Measurements from ENCODE around the gene PRG3. TPM values are rescaled to one million over a fixed set of nuclear protein-coding genes. Genes with fewer than 3 reads are reported as not detected.

PRG3 gene
- total and polyA plus RNA-seq, 2 donors (not counting 1 experiment from before 2014, with no cell fraction given), result not detected

GRCh38 chr11:57399972-57400578 lies 19.1 kb upstream of the PRG3 start:
- no peaks in the 10 kb centered on the region for H3K36me3 ChIP-seq (replicated peaks in 1 of 2; ENCODE audit: control extremely low read depth in 1 of 2, control insufficient read depth in 1 of 2, extremely low read depth in 1 of 2, insufficient read depth in 2 of 2, low read length in 1 of 2)
- DNase-seq (no peak), ATAC-seq (ENCODE audit: low read depth) (no peak)
- TF ChIP-seq, protein P1, sequence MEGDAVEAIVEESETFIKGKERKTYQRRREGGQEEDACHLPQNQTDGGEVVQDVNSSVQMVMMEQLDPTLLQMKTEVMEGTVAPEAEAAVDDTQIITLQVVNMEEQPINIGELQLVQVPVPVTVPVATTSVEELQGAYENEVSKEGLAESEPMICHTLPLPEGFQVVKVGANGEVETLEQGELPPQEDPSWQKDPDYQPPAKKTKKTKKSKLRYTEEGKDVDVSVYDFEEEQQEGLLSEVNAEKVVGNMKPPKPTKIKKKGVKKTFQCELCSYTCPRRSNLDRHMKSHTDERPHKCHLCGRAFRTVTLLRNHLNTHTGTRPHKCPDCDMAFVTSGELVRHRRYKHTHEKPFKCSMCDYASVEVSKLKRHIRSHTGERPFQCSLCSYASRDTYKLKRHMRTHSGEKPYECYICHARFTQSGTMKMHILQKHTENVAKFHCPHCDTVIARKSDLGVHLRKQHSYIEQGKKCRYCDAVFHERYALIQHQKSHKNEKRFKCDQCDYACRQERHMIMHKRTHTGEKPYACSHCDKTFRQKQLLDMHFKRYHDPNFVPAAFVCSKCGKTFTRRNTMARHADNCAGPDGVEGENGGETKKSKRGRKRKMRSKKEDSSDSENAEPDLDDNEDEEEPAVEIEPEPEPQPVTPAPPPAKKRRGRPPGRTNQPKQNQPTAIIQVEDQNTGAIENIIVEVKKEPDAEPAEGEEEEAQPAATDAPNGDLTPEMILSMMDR (IDR thresholded peaks at IDR 0.05), result no peak
- no peak for TF ChIP-seq EZH2 (IDR thresholded peaks at IDR 0.05; ENCODE audit: borderline replicate concordance, insufficient read depth, low read depth, low read length, poor library complexity, severe bottlenecking)
- Mint-ChIP-seq H3K27me3 (no peaks in the 10 kb centered on the region), H3K9me3 (ENCODE audit: insufficient read depth) (no peaks in the 10 kb centered on the region), H3K4me3 (no peak overlapping the region), H3K4me1 (peaks cover 4% of the 10 kb centered on the region), H3K27ac (no peak overlapping the region)
- CTCF ChIA-PET, result no interaction called here
- 94% methylated on average over 3 of the region's 4 CpGs for WGBS (ENCODE audit: insufficient coverage)
- H3K4me1 ChIP-seq (ENCODE audit: control insufficient read depth in 2 of 2, insufficient read depth in 2 of 2, low read length in 2 of 2), result no peaks in the 10 kb centered on the region
- no peak overlapping the region for H3K4me2 ChIP-seq (replicated peaks; ENCODE audit: low read depth, low read length, poor library complexity, severe bottlenecking)
- intact Hi-C loops (cut with micrococcal nuclease), result no loop called here
- POLR2A ChIA-PET, result no interaction called here
- no peak overlapping the region for H3K4me3 ChIP-seq (ENCODE audit: control extremely low read depth in 1 of 5, extremely low read depth in 1 of 5, insufficient read depth in 1 of 5, low read depth in 2 of 5, low read length in 4 of 5)
- no peak overlapping the region for H3K27ac ChIP-seq (ENCODE audit: low read length in 2 of 2)
- no peaks in the 10 kb centered on the region for H3K27me3 ChIP-seq (replicated peaks in 1 of 4; ENCODE audit: control extremely low read depth in 1 of 4, control insufficient read depth in 3 of 4, insufficient read depth in 4 of 4, low read length in 3 of 4)
- peaks cover 0 to 3% (median 0%) of the 10 kb centered on the region in 3 donors for H3K9me3 ChIP-seq (ENCODE audit: control extremely low read depth in 1 of 3, control insufficient read depth in 2 of 3, insufficient read depth in 1 of 3, low read length in 2 of 3)
- H4K20me1 ChIP-seq (ENCODE audit: control insufficient read depth, insufficient read depth, low read length, poor library complexity, severe bottlenecking), result no peaks in the 10 kb centered on the region
- H3K79me2 ChIP-seq (ENCODE audit: control insufficient read depth, insufficient read depth, low read length), result no peaks in the 10 kb centered on the region
- no peak overlapping the region for H2AFZ ChIP-seq (ENCODE audit: insufficient read depth, low read depth, low read length, poor library complexity, severe bottlenecking)
- H3K9ac ChIP-seq (ENCODE audit: low read length), result no peak overlapping the region

DNA sequence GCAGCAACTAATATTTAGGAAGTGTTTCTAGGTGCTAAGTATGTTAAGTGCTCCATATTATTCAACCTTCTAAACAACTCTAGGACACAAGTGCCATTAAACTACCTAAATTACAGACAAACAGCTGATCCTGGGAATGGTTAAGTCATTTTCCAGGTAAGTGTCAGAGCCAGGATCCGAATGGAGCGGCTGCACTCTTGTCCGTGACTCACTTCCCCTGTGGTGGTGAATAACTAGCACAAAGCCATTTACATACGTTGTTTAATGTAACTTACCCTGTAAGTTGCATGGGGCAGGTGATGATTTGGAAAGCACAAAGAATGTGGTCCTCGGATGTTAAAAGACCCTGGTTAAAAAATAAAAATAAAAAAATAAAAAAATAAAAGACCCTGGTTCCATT lies 18.3 kb upstream of the PRG3 start:
- Mint-ChIP-seq H3K27ac (no peak overlapping the region), H3K4me3 (no peak overlapping the region), H3K9me3 (ENCODE audit: insufficient read depth) (no peaks in the 10 kb centered on the region), H3K4me1 (peaks cover 4% of the 10 kb centered on the region), H3K27me3 (no peaks in the 10 kb centered on the region)
- H3K4me2 ChIP-seq (replicated peaks; ENCODE audit: low read depth, low read length, poor library complexity, severe bottlenecking), result no peak overlapping the region
- no CpG with 5 or more reads among the region's 5 CpGs for WGBS (ENCODE audit: insufficient coverage)
- ChIA-PET POLR2A (no interaction called here), CTCF (no interaction called here)
- no peaks in the 10 kb centered on the region for H3K36me3 ChIP-seq (replicated peaks in 1 of 2; ENCODE audit: control extremely low read depth in 1 of 2, control insufficient read depth in 1 of 2, extremely low read depth in 1 of 2, insufficient read depth in 2 of 2, low read length in 1 of 2)
- peaks cover 0 to 3% (median 0%) of the 10 kb centered on the region in 3 donors for H3K9me3 ChIP-seq (ENCODE audit: control extremely low read depth in 1 of 3, control insufficient read depth in 2 of 3, insufficient read depth in 1 of 3, low read length in 2 of 3)
- no peak overlapping the region for H3K27ac ChIP-seq (ENCODE audit: low read length in 2 of 2)
- no peak overlapping the region for H3K4me3 ChIP-seq (ENCODE audit: control extremely low read depth in 1 of 5, extremely low read depth in 1 of 5, insufficient read depth in 1 of 5, low read depth in 2 of 5, low read length in 4 of 5)
- TF ChIP-seq, protein P1 (IDR thresholded peaks at IDR 0.05), result no peak
- no peak for TF ChIP-seq EZH2 (IDR thresholded peaks at IDR 0.05; ENCODE audit: borderline replicate concordance, insufficient read depth, low read depth, low read length, poor library complexity, severe bottlenecking)
- intact Hi-C loops (cut with micrococcal nuclease), result no loop called here
- no peak overlapping the region for H3K9ac ChIP-seq (ENCODE audit: low read length)
- H3K27me3 ChIP-seq (replicated peaks in 1 of 4; ENCODE audit: control extremely low read depth in 1 of 4, control insufficient read depth in 3 of 4, insufficient read depth in 4 of 4, low read length in 3 of 4), result no peaks in the 10 kb centered on the region
- H2AFZ ChIP-seq (ENCODE audit: insufficient read depth, low read depth, low read length, poor library complexity, severe bottlenecking), result no peak overlapping the region
- no peaks in the 10 kb centered on the region for H4K20me1 ChIP-seq (ENCODE audit: control insufficient read depth, insufficient read depth, low read length, poor library complexity, severe bottlenecking)
- ATAC-seq (ENCODE audit: low read depth), result no peak
- H3K79me2 ChIP-seq (ENCODE audit: control insufficient read depth, insufficient read depth, low read length), result no peaks in the 10 kb centered on the region
- no peaks in the 10 kb centered on the region for H3K4me1 ChIP-seq (ENCODE audit: control insufficient read depth in 2 of 2, insufficient read depth in 2 of 2, low read length in 2 of 2)
- DNase-seq, result no peak

All from B cell (primary cell).